Stimulated activated CD4-positive, alpha-beta T cell treated with anti-CD3 and anti-CD28 coated beads, TNF-alpha, amount 100 ng/mL, for 48 hours (primary cell): Measurements from ENCODE around the gene SOX6.
"Not testable (repeated sequence)": the region's sequence is repeated elsewhere in the genome, so short reads cannot be mapped to it uniquely, and the experiment has no call there.

Experiments
- DNase-seq, 3 donors: peaks; one replicate each; pipeline ENCODE4 v3.0.0-alpha.2; 2020; ENCODE audit warnings: low read depth in 3 of 3

Gene SOX6

DNA sequence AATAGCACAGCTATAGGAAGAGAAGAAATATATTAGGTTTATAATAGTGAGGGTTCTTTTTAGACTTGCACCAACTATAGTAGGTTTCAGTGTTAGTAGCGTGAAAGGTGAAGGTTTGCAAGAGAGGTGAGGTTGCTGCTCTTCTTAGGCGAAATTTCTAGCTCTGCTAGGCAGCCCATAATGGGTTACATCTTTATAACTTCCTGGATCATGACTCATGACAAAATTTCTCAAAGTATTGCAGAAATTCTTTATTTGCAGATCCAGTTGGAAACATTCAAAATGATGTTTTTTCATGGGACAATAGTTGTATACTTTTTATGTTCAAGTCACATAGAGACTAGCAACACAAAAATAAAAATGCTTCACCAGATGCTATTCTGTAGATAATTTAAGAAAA is 260.0 kb downstream of the SOX6 start:
- DNase-seq: no peak

DNA sequence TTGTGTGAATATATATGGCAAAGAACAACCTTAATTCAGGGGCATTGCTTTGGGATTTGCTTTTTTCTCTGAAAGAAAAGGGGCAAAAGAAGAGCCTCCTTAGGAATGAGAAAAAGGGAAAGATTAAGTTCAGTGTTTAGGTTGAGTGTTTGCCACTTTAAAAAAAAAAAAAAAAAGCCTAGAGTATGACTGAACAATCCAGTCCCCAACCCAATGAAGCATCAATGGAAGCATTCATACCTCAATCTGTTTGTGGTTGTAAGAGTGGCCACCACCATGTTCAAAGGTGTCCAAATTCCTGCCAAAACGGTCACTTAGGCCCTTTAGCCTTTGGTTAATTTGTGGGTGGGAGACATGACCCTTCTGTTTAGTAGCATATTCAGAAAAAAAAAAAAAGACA is 260.6 kb downstream of the SOX6 start:
- DNase-seq: no peak

DNA sequence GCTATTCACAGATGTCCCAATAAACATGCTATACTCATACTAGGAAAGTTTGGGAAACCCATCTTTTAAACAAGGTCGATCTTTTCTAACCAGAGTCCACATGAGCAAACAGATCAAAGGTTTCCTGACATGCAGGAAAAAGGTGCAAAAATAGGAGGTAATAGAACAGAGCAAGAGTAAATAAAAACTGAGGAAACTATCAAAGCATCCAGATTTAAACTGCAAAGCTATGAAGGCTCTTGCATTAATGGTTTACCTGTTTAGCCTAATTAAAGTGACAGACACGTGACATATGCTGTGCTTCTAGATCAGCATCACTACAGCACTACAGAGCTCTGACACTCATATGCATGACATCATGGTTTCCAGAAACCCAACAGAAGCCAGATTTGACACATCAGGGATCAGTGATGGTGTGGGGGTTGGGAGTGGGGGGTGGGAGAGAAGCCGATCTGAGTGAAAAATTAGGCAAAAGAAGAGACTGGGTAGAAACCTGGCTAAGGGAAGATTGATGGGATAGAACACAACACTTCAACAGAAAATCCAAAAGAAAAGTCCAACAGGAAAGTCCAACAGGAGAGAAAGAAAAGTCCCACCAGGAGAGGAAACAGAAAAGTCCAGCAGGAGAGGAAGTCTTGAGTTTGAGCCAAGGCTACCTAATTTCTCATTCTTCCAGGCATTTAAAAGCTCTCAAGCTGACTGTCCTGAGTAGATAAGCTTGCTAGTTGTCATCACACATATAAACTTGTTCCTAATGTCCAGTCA is 262.3 kb downstream of the SOX6 start:
- DNase-seq: no peak

GRCh38 chr11:16091862-16092261 is 264.5 kb downstream of the SOX6 start:
- no peak for DNase-seq

DNA sequence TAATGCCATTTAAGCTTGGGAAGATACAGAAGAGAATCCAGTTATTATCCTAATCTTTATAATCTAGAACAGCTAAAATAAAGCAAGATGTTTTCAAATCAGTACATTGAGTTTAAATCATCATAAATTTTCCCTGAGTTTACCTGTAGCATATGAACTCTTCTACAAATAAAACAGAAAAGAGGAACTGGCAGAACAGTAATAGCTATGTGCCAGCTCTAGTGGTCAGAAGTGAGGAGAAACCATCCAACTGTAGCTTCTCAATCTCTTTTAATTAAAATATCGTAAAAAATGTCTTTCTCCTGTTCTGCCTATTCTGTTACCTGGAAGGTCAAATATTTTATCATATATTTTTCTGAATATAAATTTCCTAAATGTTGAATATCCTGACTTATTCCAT is 266.9 kb downstream of the SOX6 start:
- DNase-seq: no peak

DNA sequence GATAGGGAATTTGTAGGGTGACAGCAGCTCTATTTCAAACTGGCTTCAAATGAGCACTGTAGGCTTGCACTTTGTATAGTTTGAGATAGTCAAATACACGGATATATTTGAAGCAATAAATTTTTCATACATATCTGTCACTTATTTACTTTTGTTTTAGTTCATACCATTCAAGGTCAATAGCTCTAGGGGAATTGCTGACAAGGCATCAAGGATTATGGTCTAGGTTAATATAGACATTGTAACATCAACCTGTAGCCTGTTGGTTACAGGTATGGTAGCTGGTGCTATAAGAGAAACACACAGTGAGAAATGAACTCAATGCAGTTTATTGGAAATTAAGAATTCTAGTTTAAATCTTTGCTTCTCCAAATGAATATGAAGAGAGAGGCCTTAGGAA is 267.6 kb downstream of the SOX6 start:
- DNase-seq: no peak

DNA sequence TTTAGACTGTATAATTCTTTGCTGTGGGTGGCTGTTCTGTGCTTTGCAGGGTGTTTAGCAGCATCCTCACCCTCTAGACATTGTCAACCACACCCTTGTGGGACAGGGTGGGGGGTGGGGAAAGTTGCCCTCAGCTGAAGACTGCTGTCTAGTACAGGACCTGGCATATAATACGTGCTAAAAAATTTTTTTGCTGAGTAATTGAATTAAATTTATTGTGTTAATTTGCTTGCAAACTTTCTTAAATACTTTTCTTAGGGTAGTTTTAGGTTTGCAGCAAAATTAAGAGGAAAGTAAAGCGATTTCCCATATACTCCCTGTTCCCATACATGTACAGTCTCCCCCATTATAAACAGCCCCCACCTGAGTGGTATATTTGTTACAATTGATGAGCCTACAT is 268.5 kb downstream of the SOX6 start:
- no peak for DNase-seq

DNA sequence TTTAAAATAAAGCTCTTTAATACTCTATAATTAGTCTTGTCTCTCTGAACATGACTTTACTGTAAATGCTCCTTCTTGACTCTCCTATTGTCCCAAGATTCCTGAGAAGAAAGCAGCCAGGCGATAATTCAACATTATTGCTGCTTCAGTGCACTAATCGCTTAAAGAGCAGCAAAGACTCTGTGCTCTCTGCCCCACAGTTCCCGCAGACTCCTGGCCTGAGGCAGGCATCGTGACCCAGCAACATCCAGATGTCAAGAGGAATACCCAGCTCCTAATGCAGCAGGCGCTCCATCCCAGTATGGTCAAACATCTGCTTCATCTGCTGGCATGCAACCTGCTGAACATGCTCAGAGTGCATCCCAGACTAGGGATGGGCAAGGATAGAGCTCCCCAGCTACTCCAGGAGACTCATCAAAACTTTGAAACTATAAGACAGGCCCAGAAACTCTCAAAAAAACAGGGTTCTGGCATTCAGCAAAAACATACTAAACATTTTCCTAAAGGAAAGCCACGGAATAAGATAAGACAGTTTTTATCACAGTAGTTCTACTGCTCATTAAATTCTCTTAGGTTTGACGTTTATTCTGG is 270.0 kb downstream of the SOX6 start:
- no peak for DNase-seq

GRCh38 chr11:16082095-16083055 is 274.0 kb downstream of the SOX6 start:
- DNase-seq: no peak

GRCh38 chr11:16081382-16082094 is 274.8 kb downstream of the SOX6 start:
- no peak for DNase-seq

DNA sequence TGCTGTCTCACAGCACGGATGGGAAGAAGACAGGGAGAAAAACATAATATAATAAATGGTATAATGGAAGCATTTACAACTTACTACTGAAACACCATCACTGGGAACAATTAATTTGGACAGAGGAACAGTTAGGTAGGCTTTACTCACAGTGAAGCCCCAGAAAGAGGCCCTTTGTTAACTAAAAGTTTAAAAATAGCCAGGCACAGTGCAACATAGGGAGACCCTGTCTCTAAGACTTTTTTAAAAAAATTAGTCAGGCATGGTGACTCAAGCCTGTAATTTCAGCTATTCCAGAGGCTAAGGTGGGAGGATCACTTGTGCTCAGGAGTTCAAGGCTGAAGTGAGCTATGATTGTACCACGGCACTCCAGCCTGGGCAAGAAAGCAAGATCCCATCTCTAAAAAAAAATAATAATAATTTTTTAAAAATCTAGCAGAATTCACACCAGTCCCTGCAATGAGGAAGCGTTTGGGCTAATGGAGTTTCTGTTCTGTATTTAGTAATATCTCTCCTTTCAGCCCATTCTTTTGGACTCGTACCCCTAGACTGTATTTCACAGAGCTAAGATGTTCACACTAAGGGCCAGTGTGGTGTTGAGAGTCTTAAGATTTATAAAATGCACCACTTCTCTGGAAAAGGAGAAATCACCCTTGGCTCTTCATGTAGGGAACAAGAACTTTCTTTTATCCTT is 275.5 kb downstream of the SOX6 start:
- DNase-seq: no peak

GRCh38 chr11:16078936-16079335 is 277.4 kb downstream of the SOX6 start:
- DNase-seq: no peak

- no peak for DNase-seq
Observed at GRCh38 chr11:16070573-16070972, 285.8 kb downstream of the SOX6 start.

- not testable (repeated sequence) for DNase-seq
Observed at GRCh38 chr11:16067268-16067667, 289.1 kb downstream of the SOX6 start.

GRCh38 chr11:16059332-16059731 is 297.0 kb downstream of the SOX6 start:
- no peak for DNase-seq

DNA sequence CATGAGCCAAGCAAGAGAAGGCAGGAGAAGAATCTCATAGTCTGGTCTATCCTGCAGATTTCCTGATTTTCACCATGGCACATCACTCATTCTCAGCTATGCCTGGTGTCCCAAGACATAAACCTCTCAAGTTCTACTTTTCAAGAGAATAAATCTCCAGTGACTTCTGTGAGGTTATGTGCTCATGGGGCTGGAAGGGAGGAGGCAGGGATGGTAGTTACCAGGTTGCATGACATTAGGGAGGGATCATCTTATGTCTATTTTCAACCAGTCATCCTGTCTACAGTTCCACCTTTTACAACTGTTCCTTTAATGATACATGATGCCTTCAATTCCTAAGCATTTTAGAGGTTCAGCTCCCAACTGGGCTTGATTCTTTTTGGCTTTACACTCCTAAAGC is 297.7 kb downstream of the SOX6 start:
- DNase-seq: no peak

GRCh38 chr11:16052750-16053149 is 303.6 kb downstream of the SOX6 start:
- no peak for DNase-seq

DNA sequence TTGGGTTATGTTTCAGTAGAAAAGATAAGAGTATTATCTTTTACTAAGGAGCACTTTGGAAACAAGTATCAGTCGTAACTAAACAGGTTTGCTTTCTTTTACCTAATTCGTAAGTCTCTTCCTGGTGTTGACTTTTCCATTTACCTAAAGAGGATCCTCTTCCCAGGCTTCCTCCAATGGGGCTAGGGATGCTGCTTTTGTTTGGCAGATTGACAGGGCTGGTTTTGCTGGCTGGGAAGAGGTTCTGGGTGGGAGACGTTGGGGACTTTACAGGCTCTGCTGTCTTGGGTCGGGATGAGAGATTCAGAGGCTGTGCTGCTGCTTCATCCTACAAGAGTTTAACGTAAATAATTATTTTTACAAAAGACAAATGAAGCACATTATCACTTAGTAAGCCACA is 306.7 kb downstream of the SOX6 start:
- no peak for DNase-seq

DNA sequence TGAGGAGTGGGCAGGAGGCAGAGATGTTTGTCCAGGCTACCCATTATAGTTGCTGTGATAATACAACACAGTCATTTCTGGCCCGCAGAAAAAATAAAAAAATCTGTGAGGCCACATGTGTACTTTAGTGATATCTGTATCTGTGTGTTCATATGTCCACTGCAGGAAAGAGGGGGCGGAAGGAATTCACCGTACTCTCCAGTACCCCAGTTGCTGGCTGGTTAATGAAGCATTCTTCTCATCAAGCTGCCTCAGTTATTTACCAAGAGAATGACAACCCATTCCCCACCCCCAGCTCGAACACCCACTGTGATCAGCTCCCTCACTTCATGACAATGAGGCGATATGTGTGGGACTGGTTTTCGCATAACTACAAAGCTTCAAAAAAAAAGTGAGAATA is 309.3 kb downstream of the SOX6 start:
- DNase-seq: no peak

DNA sequence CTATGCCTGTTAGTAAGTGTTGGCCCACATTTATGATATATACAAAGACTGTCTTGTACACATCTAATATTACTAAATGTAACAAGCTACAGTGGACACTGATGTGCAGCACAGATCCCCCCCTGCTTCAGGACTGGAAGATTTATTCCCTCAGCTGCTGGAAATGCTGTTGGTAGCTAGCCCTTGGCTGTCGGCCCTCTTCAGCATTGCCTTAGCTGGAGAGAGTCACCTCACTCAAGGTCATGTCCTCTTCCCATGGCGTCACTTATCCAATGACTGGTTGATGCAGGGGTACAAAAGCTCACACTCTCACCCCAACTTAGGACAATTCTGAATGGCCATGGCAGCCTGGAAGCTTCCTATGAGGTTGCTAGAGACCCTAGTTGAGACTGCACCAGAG is 312.7 kb downstream of the SOX6 start:
- no peak for DNase-seq

DNA sequence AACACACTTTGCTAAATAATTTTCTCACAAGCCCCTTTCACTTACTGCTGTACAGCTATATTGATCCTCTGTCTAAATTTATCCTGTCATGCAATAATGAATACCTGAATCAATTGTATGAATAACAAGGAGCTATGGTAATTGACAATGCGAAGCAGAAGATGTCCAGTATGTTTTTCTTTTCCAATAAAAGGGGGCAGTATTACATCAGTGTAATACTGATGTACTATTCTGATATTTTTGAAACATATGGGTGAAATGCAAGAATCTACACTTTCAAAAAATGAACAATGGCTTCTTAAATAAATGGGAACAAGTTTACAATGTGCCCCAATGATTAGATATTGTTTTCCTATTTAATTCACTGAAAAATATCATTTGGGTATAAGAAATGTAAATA is 315.1 kb downstream of the SOX6 start:
- DNase-seq: no peak
